Glutamatergic neuron (in vitro differentiated cells): Measurements from ENCODE around the gene ADD3. TPM values are rescaled to one million over a fixed set of nuclear protein-coding genes. Genes with fewer than 3 reads are reported as not detected.

Experiments
- DNase-seq: peaks from one replicate; pipeline ENCODE4 v3.0.0; 2022
- H3K27ac Mint-ChIP-seq: one replicate; pipeline ENCODE4 v1.8.0; 2020; ENCODE audit warnings: mild to moderate bottlenecking, mixed read lengths, inconsistent platforms; ENCODE audit not compliant: unreplicated experiment
- H3K27me3 Mint-ChIP-seq: one replicate; pipeline ENCODE4 v1.8.0; 2020; ENCODE audit warnings: mild to moderate bottlenecking, moderate library complexity, mixed read lengths, inconsistent platforms; ENCODE audit not compliant: unreplicated experiment
- H3K36me3 Mint-ChIP-seq: one replicate; pipeline ENCODE4 v1.8.0; 2020; ENCODE audit warnings: mild to moderate bottlenecking, mixed read lengths, inconsistent platforms; ENCODE audit not compliant: unreplicated experiment
- H3K4me1 Mint-ChIP-seq: one replicate; pipeline ENCODE4 v1.8.0; 2020; ENCODE audit warnings: mild to moderate bottlenecking, low read depth, mixed read lengths, inconsistent platforms; ENCODE audit not compliant: unreplicated experiment
- H3K4me3 Mint-ChIP-seq: one replicate; pipeline ENCODE4 v1.8.0; 2020; ENCODE audit warnings: mild to moderate bottlenecking, mixed read lengths, inconsistent platforms; ENCODE audit not compliant: unreplicated experiment
- H3K9me3 Mint-ChIP-seq: one replicate; pipeline ENCODE4 v1.8.0; 2020; ENCODE audit warnings: mild to moderate bottlenecking, moderate library complexity, mixed read lengths, inconsistent platforms; ENCODE audit not compliant: unreplicated experiment
- CTCF ChIP-seq: fragments of 200-600 bp; sonication (generic); IDR thresholded peaks from one replicate; pipeline ENCODE4 v1.5.0; 2021; ENCODE audit not compliant: partially characterized antibody, unreplicated experiment
- total RNA-seq: library from RNA; stranded (reverse); fragmentation: NEBNext Ultra II Directional; extraction: Animal tissue kit (Norgen Biotek cat#: 25700); gene quantifications from one replicate; pipeline ENCODE4 v1.2.1, GENCODE V29; 2021; ENCODE audit not compliant: unreplicated experiment

The ADD3 gene
- total RNA-seq, 1 donor from 2014 or later, result 22.8 TPM

- TF ChIP-seq CTCF, result no peak
- no peak for DNase-seq
- no peaks in the 10 kb centered on the region for H3K4me1 Mint-ChIP-seq
- H3K27ac Mint-ChIP-seq, result no peak overlapping the region
- H3K9me3 Mint-ChIP-seq, result no peaks in the 10 kb centered on the region
- H3K36me3 Mint-ChIP-seq, result no peaks in the 10 kb centered on the region
- peaks cover 2% of the 10 kb centered on the region for H3K27me3 Mint-ChIP-seq
- H3K4me3 Mint-ChIP-seq, result no peak overlapping the region
Measured at GRCh38 chr10:110036640-110037039, 28.9 kb downstream of the ADD3 start.

- no peak overlapping the region for H3K4me3 Mint-ChIP-seq
- no peak for DNase-seq
- no peaks in the 10 kb centered on the region for H3K4me1 Mint-ChIP-seq
- H3K27ac Mint-ChIP-seq, result no peak overlapping the region
- H3K36me3 Mint-ChIP-seq, result peaks cover 4% of the 10 kb centered on the region
- H3K27me3 Mint-ChIP-seq, result peaks cover 2% of the 10 kb centered on the region
- TF ChIP-seq CTCF, result no peak
- H3K9me3 Mint-ChIP-seq, result no peaks in the 10 kb centered on the region
Measured at GRCh38 chr10:110039254-110039653, 31.5 kb downstream of the ADD3 start.

GRCh38 chr10:110040108-110040507, 32.3 kb downstream of the ADD3 start:
- Mint-ChIP-seq H3K36me3 (peaks cover 4% of the 10 kb centered on the region), H3K9me3 (no peaks in the 10 kb centered on the region)

DNA sequence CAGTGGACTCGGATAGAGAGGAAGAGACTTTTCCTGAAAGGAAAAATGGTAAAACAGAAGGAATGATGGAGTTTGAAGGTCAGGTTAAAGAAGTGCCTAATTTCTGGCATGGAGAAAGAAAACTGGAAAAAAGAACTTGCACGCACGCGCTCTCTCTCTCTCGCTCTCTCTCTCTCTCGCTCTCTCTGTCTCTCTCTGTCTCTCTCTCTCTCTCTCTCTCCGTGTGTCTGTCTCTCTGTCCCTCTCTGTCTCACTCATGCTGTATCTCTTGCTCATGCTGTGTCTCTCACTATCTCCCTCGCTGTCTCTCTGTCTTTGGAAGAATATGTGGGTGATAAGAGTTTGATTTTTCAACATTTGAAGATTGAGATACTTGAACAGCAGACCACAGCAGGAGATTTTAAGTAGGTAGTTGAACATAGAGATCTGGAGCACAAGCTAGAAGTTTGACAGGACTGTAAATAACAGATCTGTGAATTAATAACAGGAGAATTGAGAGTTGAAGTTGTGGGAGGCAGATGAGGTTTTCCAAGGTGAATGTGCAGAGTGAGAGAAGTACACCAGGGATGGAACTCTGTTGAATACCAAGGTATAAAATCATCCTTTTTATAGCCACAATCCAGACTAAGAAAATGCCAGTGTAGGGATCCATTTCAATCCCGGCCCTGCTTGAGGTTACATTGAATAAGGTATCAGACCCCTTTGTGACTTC, 33.1 kb downstream of the ADD3 start:
- H3K27ac Mint-ChIP-seq, result no peak overlapping the region
- no peak for DNase-seq
- TF ChIP-seq CTCF, result no peak
- H3K4me1 Mint-ChIP-seq, result no peaks in the 10 kb centered on the region
- no peaks in the 10 kb centered on the region for H3K9me3 Mint-ChIP-seq
- H3K27me3 Mint-ChIP-seq, result no peaks in the 10 kb centered on the region
- peaks cover 4% of the 10 kb centered on the region for H3K36me3 Mint-ChIP-seq
- H3K4me3 Mint-ChIP-seq, result no peak overlapping the region

More at GRCh38 chr10:110040108-110040507, 32.3 kb downstream of the ADD3 start:
- TF ChIP-seq CTCF, result no peak
- Mint-ChIP-seq H3K4me1 (no peaks in the 10 kb centered on the region), H3K27me3 (peaks cover 2% of the 10 kb centered on the region), H3K4me3 (no peak overlapping the region), H3K27ac (no peak overlapping the region)
- no peak for DNase-seq

DNA sequence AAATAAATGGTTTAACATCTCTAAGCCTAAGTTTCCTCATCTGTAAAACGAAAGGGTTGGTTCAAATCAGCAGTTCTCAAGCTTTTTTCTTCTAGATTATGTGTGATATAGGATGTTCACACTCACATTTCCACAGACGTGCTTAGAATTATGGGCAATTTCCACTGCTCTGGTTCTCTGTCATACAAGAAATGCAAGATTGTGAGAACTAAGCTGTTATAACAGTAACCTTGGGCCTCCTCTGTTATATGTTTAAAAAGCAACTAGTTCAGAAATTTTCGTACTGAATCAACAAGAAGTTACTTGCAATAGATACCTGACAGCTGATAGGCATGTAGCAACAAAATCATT, 33.7 kb downstream of the ADD3 start:
- DNase-seq, result no peak
- TF ChIP-seq CTCF, result no peak
- Mint-ChIP-seq H3K27ac (no peak overlapping the region), H3K9me3 (no peaks in the 10 kb centered on the region), H3K36me3 (peaks cover 4% of the 10 kb centered on the region), H3K27me3 (no peaks in the 10 kb centered on the region), H3K4me1 (no peaks in the 10 kb centered on the region), H3K4me3 (no peak overlapping the region)
